Measurements from ENCODE around the gene COA8. TPM values are rescaled to one million over a fixed set of nuclear protein-coding genes. Genes with fewer than 3 reads are reported as not detected.

Gene COA8
- total RNA-seq, 1 experiment from 2014 or later: 62.3 TPM

- H3K27me3 ChIP-seq (ENCODE audit: low read length): no peaks in the 10 kb centered on the region
- H3K4me3 ChIP-seq (ENCODE audit: low read length): no peak overlapping the region
- no peaks in the 10 kb centered on the region for H3F3A ChIP-seq (ENCODE audit: low read length, unreplicated experiment)
- no peaks in the 10 kb centered on the region for H3K9me3 ChIP-seq (ENCODE audit: low read length)
- intact Hi-C loops (cut with micrococcal nuclease): no loop called here
- H3K79me2 ChIP-seq (ENCODE audit: low read length): peaks cover 10% of the 10 kb centered on the region; the same call in 1 of the 2 replicates
- no peak overlapping the region for H3K27ac ChIP-seq (ENCODE audit: low read length)
- H2AFZ ChIP-seq (ENCODE audit: low read length): no peak overlapping the region
- no peak overlapping the region for H3K9ac ChIP-seq (ENCODE audit: low read length)
- H3K4me1 ChIP-seq (ENCODE audit: insufficient read depth, low read length): peaks cover 4% of the 10 kb centered on the region
- no TSS peak for BruUV-seq (replicated peaks)
- H4K20me1 ChIP-seq (ENCODE audit: low read length): no peaks in the 10 kb centered on the region
- POLR2A ChIA-PET (ENCODE audit: unreplicated experiment): no interaction called here
- no peaks in the 10 kb centered on the region for H3K9me2 ChIP-seq (replicated peaks; ENCODE audit: low read length)
- no peak for TF ChIP-seq CTCF (conservative IDR thresholded peaks at IDR 0.05; ENCODE audit: low read depth, low read length)
- no peak for TF ChIP-seq EZH2 (IDR thresholded peaks at IDR 0.05; ENCODE audit: low read length, unreplicated experiment)
- TF ChIP-seq EZH2phosphoT487 (IDR thresholded peaks at IDR 0.05; ENCODE audit: borderline replicate concordance, low read length): no peak
- no peak for DNase-seq
- H3K4me2 ChIP-seq (ENCODE audit: low read length): no peak overlapping the region
- peaks cover 14% of the 10 kb centered on the region for H3K36me3 ChIP-seq (ENCODE audit: low read depth, low read length)
- no peak for ATAC-seq
- CTCF ChIA-PET: no interaction called here
These were observed 19.4 kb downstream of the COA8 start for GRCh38 chr14:103581954-103582703.

- CTCF ChIA-PET: no interaction called here
- Histone ChIP-seq H3K9ac (ENCODE audit: low read length) (no peak overlapping the region), H3K9me3 (ENCODE audit: low read length) (no peaks in the 10 kb centered on the region), H3F3A (ENCODE audit: low read length, unreplicated experiment) (no peaks in the 10 kb centered on the region), H3K4me3 (ENCODE audit: low read length) (no peak overlapping the region), H4K20me1 (ENCODE audit: low read length) (no peaks in the 10 kb centered on the region), H3K79me2 (ENCODE audit: low read length) (no peaks in the 10 kb centered on the region), H3K4me1 (ENCODE audit: insufficient read depth, low read length) (no peaks in the 10 kb centered on the region), H3K36me3 (ENCODE audit: low read depth, low read length) (peaks cover 5% of the 10 kb centered on the region; the same call in 1 of the 2 replicates), H3K27me3 (ENCODE audit: low read length) (no peaks in the 10 kb centered on the region), H3K9me2 (replicated peaks; ENCODE audit: low read length) (no peaks in the 10 kb centered on the region), H3K4me2 (ENCODE audit: low read length) (no peak overlapping the region), H3K27ac (ENCODE audit: low read length) (no peak overlapping the region), H2AFZ (ENCODE audit: low read length) (no peak overlapping the region)
- no peak for TF ChIP-seq EZH2phosphoT487 (IDR thresholded peaks at IDR 0.05; ENCODE audit: borderline replicate concordance, low read length)
- no peak for TF ChIP-seq CTCF (conservative IDR thresholded peaks at IDR 0.05; ENCODE audit: low read depth, low read length)
- DNase-seq: no peak
- POLR2A ChIA-PET (ENCODE audit: unreplicated experiment): no interaction called here
- ATAC-seq: no peak
- no TSS peak for BruUV-seq (replicated peaks)
- intact Hi-C loops (cut with micrococcal nuclease): no loop called here
These were observed 21.7 kb downstream of the COA8 start for GRCh38 chr14:103584326-103584915.

GRCh38 chr14:103593577-103593976, 30.8 kb downstream of the COA8 start:
- no peak for DNase-seq
- Histone ChIP-seq H3K9me2 (replicated peaks; ENCODE audit: low read length) (no peaks in the 10 kb centered on the region), H3K36me3 (ENCODE audit: low read depth, low read length) (peaks cover 8% of the 10 kb centered on the region; the same call in 1 of the 2 replicates), H3K9me3 (ENCODE audit: low read length) (no peaks in the 10 kb centered on the region), H3K4me3 (ENCODE audit: low read length) (no peak overlapping the region), H2AFZ (ENCODE audit: low read length) (no peak overlapping the region), H3K9ac (ENCODE audit: low read length) (peak overlapping the region; percentile 68), H3K4me2 (ENCODE audit: low read length) (peak overlapping the region; percentile 84), H3K27ac (ENCODE audit: low read length) (peak overlapping the region; percentile 97), H3F3A (ENCODE audit: low read length, unreplicated experiment) (peaks cover 8% of the 10 kb centered on the region), H4K20me1 (ENCODE audit: low read length) (no peaks in the 10 kb centered on the region), H3K4me1 (ENCODE audit: insufficient read depth, low read length) (peaks cover 51% of the 10 kb centered on the region), H3K79me2 (ENCODE audit: low read length) (no peaks in the 10 kb centered on the region), H3K27me3 (ENCODE audit: low read length) (no peaks in the 10 kb centered on the region)
- ChIA-PET POLR2A (ENCODE audit: unreplicated experiment) (no interaction called here), CTCF (interaction anchor here (0.9 kb wide), 1 partner anchor 17 kb away, joined by 3 read pairs; no protein-coding TSS in a partner anchor)
- TF ChIP-seq CTCF (conservative IDR thresholded peaks at IDR 0.05; ENCODE audit: low read depth, low read length) (no peak), EZH2phosphoT487 (IDR thresholded peaks at IDR 0.05; ENCODE audit: borderline replicate concordance, low read length) (no peak), EZH2 (IDR thresholded peaks at IDR 0.05; ENCODE audit: low read length, unreplicated experiment) (no peak)
- ATAC-seq: no peak
- no TSS peak for BruUV-seq (replicated peaks)
- intact Hi-C loops (cut with micrococcal nuclease): no loop called here

Measured in PC-3 (cell line).